HepG2 (cell line): Measurements from ENCODE around the gene ENSA. TPM values are rescaled to one million over a fixed set of nuclear protein-coding genes. Genes with fewer than 3 reads are reported as not detected.

Experiments
- ATAC-seq: fragments of 200-7000 bp; cut with Tn5 transposase; 3 replicates; pipeline ENCODE4 v1.9.1; 2020; ENCODE audit warnings: mild to moderate bottlenecking, moderate library complexity
- BruUV-seq: library from RNA; stranded (reverse); fragments of 400-500 nt; replicated peaks from 2 replicates; lab custom pipeline; 2021; lab: Mats Ljungman, UMichigan
- CTCF ChIA-PET: fragments of 300-600 bp; formaldehyde crosslinking; extraction: SDS; loops from one replicate; lab custom pipeline; 2021; ENCODE audit warnings: low total read pairs, inconsistent platforms, low intra/inter-chr PET ratio; lab: Yijun Ruan, JAX
- POLR2A ChIA-PET: fragments of 350-600 bp; sonication (Branson Sonifier 250); formaldehyde crosslinking; loops from one replicate; lab custom pipeline; 2020; ENCODE audit warnings: antibody characterized with exemption, inconsistent platforms; lab: Yijun Ruan, JAX
- DNase-seq: peaks from one replicate; pipeline ENCODE4 v3.0.0-alpha.2; 2015; ENCODE audit warnings: low spot score
- FAIRE-seq: peaks from 3 replicates; lab custom pipeline; 2011; peaks lifted over from hg19 to GRCh38; lab: Jason Lieb, UNC
- H2AFZ ChIP-seq: one replicate; pipeline ENCODE4 v1.6.1; 2011; ENCODE audit warnings: low read length, inconsistent platforms
- H3K27ac ChIP-seq: fragments of 300-600 bp; 3 replicates; pipeline ENCODE4 v1.8.0; 2011; ENCODE audit warnings: mixed run types, mild to moderate bottlenecking, mixed read lengths, low read length, inconsistent platforms; ENCODE audit not compliant: insufficient read depth; ENCODE audit errors: extremely low read length
- H3K27me3 ChIP-seq, 2 experiments: fragments of 200-600 bp in 1 of 2; 2 replicates in 1 of 2; 3 replicates in 1 of 2; pipeline versions ENCODE4 v1.6.0 to v1.8.0; 2011; ENCODE audit warnings: low read length in 2 of 2, mild to moderate bottlenecking in 2 of 2, moderate library complexity in 2 of 2, inconsistent platforms in 1 of 2; ENCODE audit not compliant: insufficient read depth in 2 of 2, control insufficient read depth in 1 of 2
- H3K36me3 ChIP-seq, 2 experiments: fragments of 200-600 bp in 1 of 2; replicated peaks in 1 of 2; 2 replicates in 1 of 2; 3 replicates in 1 of 2; pipeline versions ENCODE4 v1.5.1 to v1.8.0; 2011; ENCODE audit warnings: low read length in 2 of 2, inconsistent platforms in 1 of 2; ENCODE audit not compliant: insufficient read depth in 2 of 2, control insufficient read depth in 1 of 2
- H3K4me1 ChIP-seq: 2 replicates; pipeline ENCODE4 v1.5.1; 2012; ENCODE audit warnings: low read length, inconsistent platforms; ENCODE audit not compliant: insufficient read depth
- H3K4me2 ChIP-seq: 2 replicates; pipeline ENCODE4 v1.6.0; 2011; ENCODE audit warnings: low read depth, low read length, inconsistent platforms
- H3K4me3 ChIP-seq, 3 experiments: fragments of 200-600 bp in 1 of 3; sonication (generic), shearing (Covaris generic) in 1 of 3; replicated peaks in 1 of 3; 2 replicates each; pipeline ENCODE4 v1.5.1; 2011 to 2016; ENCODE audit warnings: low read length in 3 of 3, inconsistent platforms in 2 of 3, low read depth in 2 of 3, mild to moderate bottlenecking in 2 of 3, control low read depth in 1 of 3, mixed read lengths in 1 of 3; ENCODE audit not compliant: insufficient read depth in 1 of 3
- H3K79me2 ChIP-seq: one replicate; pipeline ENCODE4 v1.6.1; 2011; ENCODE audit warnings: low read length, inconsistent platforms; ENCODE audit not compliant: insufficient read depth
- H3K9ac ChIP-seq: 2 replicates; pipeline ENCODE4 v1.6.0; 2011; ENCODE audit warnings: mild to moderate bottlenecking, low read depth, low read length, inconsistent platforms; ENCODE audit not compliant: insufficient read depth
- H3K9me3 ChIP-seq: 2 replicates; pipeline ENCODE4 v1.5.1; 2012; ENCODE audit warnings: mild to moderate bottlenecking, low read length
- H4K20me1 ChIP-seq: 2 replicates; pipeline ENCODE4 v1.6.0; 2011; ENCODE audit warnings: inconsistent platforms, mild to moderate bottlenecking, low read length, moderate library complexity; ENCODE audit not compliant: insufficient read depth
- ATAD3A ChIP-seq: sonication (generic); formaldehyde crosslinking; IDR thresholded peaks from 2 replicates; pipeline ENCODE4 v1.4.0; 2020; ENCODE audit warnings: missing genetic modification reagents
- DMAP1 ChIP-seq: IDR thresholded peaks from 2 replicates; pipeline ENCODE4 v1.6.1; 2016
- E2F5 ChIP-seq: sonication (generic); formaldehyde crosslinking; conservative IDR thresholded peaks from 2 replicates; pipeline ENCODE4 v1.4.0; 2020; ENCODE audit warnings: missing genetic modification reagents
- LRRFIP1 ChIP-seq: sonication (generic); formaldehyde crosslinking; conservative IDR thresholded peaks from 2 replicates; pipeline ENCODE4 v1.4.0; 2020; ENCODE audit warnings: missing genetic modification reagents
- MNT ChIP-seq: fragments of 450-650 bp; IDR thresholded peaks from 2 replicates; pipeline ENCODE4 v1.6.1; 2016
- MYNN ChIP-seq: sonication (generic); formaldehyde crosslinking; IDR thresholded peaks from 2 replicates; pipeline ENCODE4 v1.4.0; 2020; ENCODE audit warnings: mild to moderate bottlenecking, low read depth, missing genetic modification reagents
- MYPOP ChIP-seq: sonication (generic); formaldehyde crosslinking; IDR thresholded peaks from 2 replicates; pipeline ENCODE4 v1.8.1; 2023; ENCODE audit warnings: mild to moderate bottlenecking, moderate library complexity, missing genetic modification reagents
- RXRB ChIP-seq: IDR thresholded peaks from 2 replicates; pipeline ENCODE4 v1.6.1; 2016; ENCODE audit warnings: borderline replicate concordance, missing genetic modification reagents, missing compliant biosample characterization
- SMAD1 ChIP-seq: sonication (generic); formaldehyde crosslinking; IDR thresholded peaks from 2 replicates; pipeline ENCODE4 v1.4.0; 2020; ENCODE audit warnings: missing genetic modification reagents, low read depth, mild to moderate bottlenecking, borderline replicate concordance
- TFDP1 ChIP-seq: IDR thresholded peaks from 2 replicates; pipeline ENCODE4 v1.6.1; 2016; ENCODE audit warnings: missing compliant biosample characterization, missing genetic modification reagents, borderline replicate concordance
- TSC22D2 ChIP-seq: sonication (generic); formaldehyde crosslinking; IDR thresholded peaks from 2 replicates; pipeline ENCODE4 v1.5.1; 2020; ENCODE audit warnings: missing genetic modification reagents, mild to moderate bottlenecking, borderline replicate concordance
- ZBTB20 ChIP-seq: sonication (generic); formaldehyde crosslinking; IDR thresholded peaks from 2 replicates; pipeline ENCODE4 v1.8.1; 2023; ENCODE audit warnings: missing genetic modification reagents, low read depth, mild to moderate bottlenecking, borderline replicate concordance
- ZNF430 ChIP-seq: sonication (generic); formaldehyde crosslinking; IDR thresholded peaks from 2 replicates; pipeline ENCODE4 v1.9.0; 2021; ENCODE audit warnings: mild to moderate bottlenecking, missing genetic modification reagents
- ZNF577 ChIP-seq: sonication (generic); formaldehyde crosslinking; IDR thresholded peaks from 2 replicates; pipeline ENCODE4 v1.4.0; 2020; ENCODE audit warnings: mild to moderate bottlenecking, low read depth, missing genetic modification reagents, borderline replicate concordance
- ZNF605 ChIP-seq: sonication (generic); formaldehyde crosslinking; IDR thresholded peaks from 2 replicates; pipeline ENCODE4 v1.8.0; 2022; ENCODE audit warnings: mild to moderate bottlenecking, missing genetic modification reagents
- WGBS: methylation state at CpG from one replicate; pipeline ENCODE4 v1.1.6; 2017; ENCODE audit warnings: low lambda C conversion rate; 5-methylcytosine and 5-hydroxymethylcytosine counted together
- in situ Hi-C: cut with HindIII; loops from 2 replicates; pipeline ENCODE4 v1.10.0; 2017; ENCODE audit warnings: low pct_unique_long_range_greater_than_20kb; ENCODE audit not compliant: extremely low pct_ligation_motif_present
- intact Hi-C: fragments of 100-400 bp; cut with micrococcal nuclease; formaldehyde crosslinking; loops from one replicate; pipeline ENCODE4 v1.10.0; 2022; ENCODE audit not compliant: unreplicated experiment
- polyA plus RNA-seq, 8 experiments: library from polyadenylated mRNA; depleted of rRNA in 3 of 8; stranded (reverse) in 7 of 8; unstranded in 1 of 8; fragments of >200 nt; fragmentation: Illumina TruSeq in 4 of 8; extraction: Trizol in 4 of 8; gene quantifications; 2 replicates each; pipeline versions ENCODE4 v1.2.1 to v1.2.3, GENCODE V29; 2011 to 2016; ENCODE audit warnings: low read depth in 4 of 8, missing spikeins in 1 of 8, mixed read lengths in 1 of 8; ENCODE audit not compliant: insufficient read depth in 1 of 8
- total RNA-seq, 5 experiments: library from RNA; depleted of rRNA; stranded (reverse); fragments of >200 nt; fragmentation: Illumina TruSeq; extraction: Trizol; gene quantifications; 2 replicates each; pipeline ENCODE4 v1.2.3, GENCODE V29; 2016; ENCODE audit warnings: low read depth in 1 of 5

ENSA gene
- total and polyA plus RNA-seq, 2 of the 13 experiments (the other 11 are each of a cell fraction or from before 2014, with no cell fraction given): 54.5 to 111 TPM

- TF ChIP-seq ZNF430 (no peak), LRRFIP1 (CRISPR knock-in tag) (no peak), ZNF605 (no peak), TSC22D2 (CRISPR knock-in tag) (no peak), SMAD1 (CRISPR knock-in tag) (no peak), RXRB (CRISPR knock-in tag) (no peak), ZNF577 (CRISPR knock-in tag) (no peak), ATAD3A (CRISPR knock-in tag) (no peak), MYNN (CRISPR knock-in tag) (no peak), ZBTB20 (CRISPR knock-in tag) (no peak), E2F5 (CRISPR knock-in tag) (no peak), MNT (no peak), MYPOP (CRISPR knock-in tag) (no peak), DMAP1 (CRISPR knock-in tag) (no peak), TFDP1 (CRISPR knock-in tag) (no peak)
- H3K4me3 ChIP-seq: no peak overlapping the region
- no peaks in the 10 kb centered on the region for H4K20me1 ChIP-seq
- no peak overlapping the region for H3K27ac ChIP-seq
- peaks cover 2 to 6% of the 10 kb centered on the region in 2 experiments; a peak in 4 of 5 replicates for H3K36me3 ChIP-seq
- POLR2A ChIA-PET: no interaction called here
- H3K27me3 ChIP-seq: no peaks in the 10 kb centered on the region
- ATAC-seq: no peak
- H3K79me2 ChIP-seq: no peaks in the 10 kb centered on the region
- in situ Hi-C loops: no loop called here
- H3K9me3 ChIP-seq: no peaks in the 10 kb centered on the region
- FAIRE-seq: no peak
- CTCF ChIA-PET: no interaction called here
- intact Hi-C loops: no loop called here
- BruUV-seq: no TSS peak
- H3K4me1 ChIP-seq: no peaks in the 10 kb centered on the region
- no peak overlapping the region for H3K4me2 ChIP-seq
- no peak overlapping the region for H2AFZ ChIP-seq
- no peak overlapping the region for H3K9ac ChIP-seq
- 93% methylated on average over 4 of the region's 4 CpGs for WGBS
- no peak for DNase-seq
Measured at GRCh38 chr1:150642296-150642695, 12.9 kb upstream of the ENSA start.
